IPS-18a (cell line): ENCODE measurements around the gene GTPBP4.
"Not testable (repeated sequence)": the region's sequence is repeated elsewhere in the genome, so short reads cannot be mapped to it uniquely, and the experiment has no call there.

Source experiments
- H3K27ac ChIP-seq: one replicate; pipeline ENCODE4 v1.5.1; 2013; ENCODE audit warnings: low read length
- H3K27me3 ChIP-seq: one replicate; pipeline ENCODE4 v1.6.1; 2013; ENCODE audit warnings: mild to moderate bottlenecking, low read length; ENCODE audit not compliant: control insufficient read depth, insufficient read depth
- H3K36me3 ChIP-seq: one replicate; pipeline ENCODE4 v1.6.1; 2013; ENCODE audit warnings: low read depth, low read length; ENCODE audit not compliant: control insufficient read depth
- H3K4me1 ChIP-seq: one replicate; pipeline ENCODE4 v1.6.1; 2013; ENCODE audit warnings: low read depth, low read length; ENCODE audit not compliant: control insufficient read depth
- H3K4me3 ChIP-seq: one replicate; pipeline ENCODE4 v1.5.1; 2013; ENCODE audit warnings: low read length
- H3K9ac ChIP-seq: one replicate; pipeline ENCODE4 v1.6.1; 2013; ENCODE audit warnings: mild to moderate bottlenecking, low read length, moderate library complexity
- H3K9me3 ChIP-seq: one replicate; pipeline ENCODE4 v1.6.1; 2013; ENCODE audit warnings: low read depth, low read length; ENCODE audit not compliant: control insufficient read depth

GTPBP4 gene

DNA sequence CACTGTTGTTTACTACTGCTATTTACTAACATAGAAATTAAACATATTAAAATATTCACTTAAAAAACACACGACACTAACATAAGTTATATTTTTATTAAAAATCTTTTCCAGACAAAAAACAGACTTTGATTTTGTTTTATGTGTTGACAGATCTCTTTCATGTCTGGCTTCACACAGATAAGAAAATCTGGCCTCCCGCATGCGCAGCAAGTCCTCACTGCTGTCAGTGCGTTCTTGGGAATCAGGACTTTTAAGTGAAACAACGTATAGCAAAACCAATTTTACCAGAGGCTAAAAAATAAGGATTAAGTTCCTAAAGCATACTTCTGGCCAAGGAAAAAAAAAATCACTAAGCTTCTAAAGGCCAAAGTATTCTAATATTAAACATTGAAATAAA lies 61.9 kb downstream of the GTPBP4 start:
- H3K9ac ChIP-seq, result peak overlapping the region; percentile 85
- no peaks in the 10 kb centered on the region for H3K9me3 ChIP-seq
- no peaks in the 10 kb centered on the region for H3K27me3 ChIP-seq
- H3K27ac ChIP-seq, result no peak overlapping the region
- peak overlapping the region; percentile 99 for H3K4me3 ChIP-seq
- H3K36me3 ChIP-seq, result peaks cover 30% of the 10 kb centered on the region
- H3K4me1 ChIP-seq, result peaks cover 8% of the 10 kb centered on the region

DNA sequence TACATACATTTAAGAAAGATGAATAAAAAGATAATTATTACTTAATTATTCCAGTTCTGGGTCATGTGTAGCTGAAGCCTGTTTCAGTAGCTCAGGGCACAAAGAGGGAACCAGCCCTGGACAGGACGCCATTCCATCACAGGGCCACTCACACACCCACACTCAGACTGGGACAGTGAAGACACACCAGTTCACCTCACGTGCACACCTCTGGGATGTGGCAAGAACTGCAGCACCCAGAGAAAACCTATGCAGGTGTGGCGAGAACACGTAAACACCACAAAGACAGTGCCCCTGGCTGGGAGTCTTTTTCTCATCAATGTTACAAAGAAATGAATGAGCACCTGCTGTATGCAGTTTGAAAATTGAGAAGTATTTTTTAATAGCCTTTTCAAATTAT lies 62.3 kb downstream of the GTPBP4 start:
- Histone ChIP-seq H3K4me3 (peak overlapping the region; percentile 99), H3K36me3 (peaks cover 30% of the 10 kb centered on the region), H3K9me3 (no peaks in the 10 kb centered on the region), H3K9ac (peak overlapping the region; percentile 85), H3K27ac (no peak overlapping the region), H3K27me3 (no peaks in the 10 kb centered on the region), H3K4me1 (peaks cover 8% of the 10 kb centered on the region)

DNA sequence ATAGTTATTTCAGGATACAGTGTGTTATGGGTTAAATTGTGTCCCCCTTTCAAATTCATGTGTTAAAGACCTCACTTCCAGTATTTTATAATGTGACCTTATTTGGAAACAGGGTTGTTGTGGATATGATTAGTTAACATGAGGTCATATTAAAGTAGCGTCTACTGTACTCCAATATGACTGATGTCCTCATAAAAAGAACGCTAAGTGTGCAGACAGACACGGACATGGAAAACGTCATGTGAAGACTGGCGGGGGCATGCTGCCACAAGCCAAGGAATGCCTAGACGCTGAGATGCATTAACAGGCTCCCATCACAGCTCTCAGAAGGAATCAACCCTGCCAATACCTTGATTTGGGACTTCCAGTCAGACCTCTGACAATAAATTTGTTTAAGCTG lies 66.5 kb downstream of the GTPBP4 start:
- H3K27ac ChIP-seq, result no peak overlapping the region
- peaks cover 12% of the 10 kb centered on the region for H3K4me1 ChIP-seq
- H3K36me3 ChIP-seq, result peaks cover 30% of the 10 kb centered on the region
- H3K27me3 ChIP-seq, result no peaks in the 10 kb centered on the region
- H3K9ac ChIP-seq, result no peak overlapping the region
- no peaks in the 10 kb centered on the region for H3K9me3 ChIP-seq
- H3K4me3 ChIP-seq, result peak overlapping the region; percentile 97

DNA sequence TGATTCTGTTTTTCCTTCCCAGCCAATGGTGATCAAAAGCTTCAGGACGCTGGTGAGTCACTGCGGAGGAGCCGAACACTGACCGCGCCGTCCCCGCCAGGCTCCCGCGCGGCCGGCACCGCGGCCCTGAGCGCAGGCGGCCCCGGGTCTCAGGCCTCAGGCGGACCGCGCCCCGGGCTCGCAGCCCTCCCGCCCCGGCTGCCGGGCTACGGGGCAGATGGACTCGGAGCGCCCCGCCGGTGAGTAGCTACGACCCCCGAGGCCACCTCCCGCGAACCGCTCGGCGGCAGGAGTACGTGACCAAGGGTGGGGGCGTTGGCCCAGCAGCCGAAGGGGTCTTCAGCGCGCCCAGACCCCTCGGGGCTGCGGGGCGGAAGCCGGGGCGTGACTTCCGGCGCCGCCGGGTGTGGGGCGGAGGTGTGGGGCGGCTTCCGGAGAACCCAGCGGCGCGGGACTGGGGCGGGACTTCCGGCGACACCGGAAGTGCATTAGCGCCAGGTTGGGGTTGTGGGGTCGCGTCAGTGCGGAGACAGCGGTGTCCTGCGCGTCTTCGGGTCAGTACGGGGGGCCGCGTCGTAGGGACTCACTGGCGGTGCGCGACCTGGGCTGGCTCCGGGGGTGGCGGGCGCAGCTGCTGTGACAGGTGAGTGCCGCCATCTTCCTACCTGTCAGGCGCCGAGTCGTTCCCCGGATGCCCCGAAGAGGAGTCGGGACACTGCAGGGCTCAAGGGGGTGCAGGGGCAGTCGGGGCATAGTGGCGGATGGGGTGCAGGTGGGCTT lies 68.3 kb downstream of the GTPBP4 start, which contains the start of gene WDR37:
Gene WDR37 (plus strand): TSS at position 60 of the 780 bp plus-strand sequence. CDS start 15,771 bp downstream, outside the sequence.
- H3K4me3 ChIP-seq, result peak within 1 kb of the TSS; percentile 97
- H3K9ac ChIP-seq, result peak within 1 kb of the TSS; percentile 91
- H3K36me3 ChIP-seq, result peaks cover 23% of the 10 kb centered on the region
- H3K27ac ChIP-seq, result peak within 1 kb of the TSS; percentile 87
- no peaks in the 10 kb centered on the region for H3K9me3 ChIP-seq
- H3K4me1 ChIP-seq, result peaks cover 4% of the 10 kb centered on the region
- H3K27me3 ChIP-seq, result no peaks in the 10 kb centered on the region

DNA sequence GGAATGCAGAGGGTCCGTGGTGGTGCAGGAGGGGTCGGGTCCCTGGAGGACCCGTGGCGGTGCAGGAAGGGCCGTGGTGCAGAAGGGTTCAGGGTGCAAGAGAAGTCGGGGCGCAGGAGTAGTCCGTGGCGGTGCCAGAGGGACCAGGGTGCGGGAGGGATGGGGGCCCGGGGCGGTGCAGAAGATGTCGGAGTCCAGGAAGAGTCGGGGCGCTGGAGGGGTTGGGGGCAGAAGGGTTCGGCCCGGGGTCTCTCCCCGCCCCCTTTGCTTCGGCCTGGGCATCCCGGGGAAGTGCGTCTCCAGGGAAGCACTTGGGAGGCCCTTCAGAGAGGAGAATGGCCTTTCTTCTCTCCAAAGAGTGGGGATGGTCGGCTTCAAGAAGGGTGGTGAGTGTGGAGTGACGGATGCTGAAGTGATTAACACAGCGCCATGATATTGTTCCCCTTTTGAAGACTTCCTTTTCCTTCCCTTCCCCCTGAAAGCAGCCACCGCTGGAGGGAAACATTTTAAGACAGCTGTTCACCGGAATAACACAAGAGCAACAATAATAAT lies 68.9 kb downstream of the GTPBP4 start:
- H3K4me1 ChIP-seq, result peaks cover 4% of the 10 kb centered on the region
- H3K4me3 ChIP-seq, result peak overlapping the region; percentile 97
- peak overlapping the region; percentile 39 for H3K9ac ChIP-seq
- H3K36me3 ChIP-seq, result peaks cover 21% of the 10 kb centered on the region
- H3K27me3 ChIP-seq, result no peaks in the 10 kb centered on the region
- H3K27ac ChIP-seq, result no peak overlapping the region
- no peaks in the 10 kb centered on the region for H3K9me3 ChIP-seq

DNA sequence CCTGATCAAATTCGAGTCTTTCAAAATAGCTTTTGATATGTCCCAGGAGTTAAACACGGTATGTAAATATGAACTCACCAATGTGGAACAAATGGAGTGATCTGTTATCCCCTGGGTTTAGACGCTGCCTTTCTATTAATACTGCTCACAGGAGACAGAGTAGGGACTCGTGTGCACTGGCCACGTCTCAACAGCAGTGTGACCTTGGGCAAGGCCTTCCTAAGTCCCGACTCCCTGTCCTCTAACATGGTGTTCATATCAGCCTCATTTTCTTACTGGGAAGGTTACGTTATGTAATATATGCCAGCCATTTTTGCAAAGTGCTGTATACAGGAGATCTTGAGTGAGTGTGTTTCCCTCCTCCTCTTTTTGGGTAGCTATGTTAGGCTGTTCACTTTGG lies 69.8 kb downstream of the GTPBP4 start:
- Histone ChIP-seq H3K9me3 (no peaks in the 10 kb centered on the region), H3K36me3 (peaks cover 13% of the 10 kb centered on the region), H3K27ac (no peak overlapping the region), H3K27me3 (no peaks in the 10 kb centered on the region), H3K4me1 (peaks cover 4% of the 10 kb centered on the region), H3K9ac (no peak overlapping the region), H3K4me3 (peak overlapping the region; percentile 97)

DNA sequence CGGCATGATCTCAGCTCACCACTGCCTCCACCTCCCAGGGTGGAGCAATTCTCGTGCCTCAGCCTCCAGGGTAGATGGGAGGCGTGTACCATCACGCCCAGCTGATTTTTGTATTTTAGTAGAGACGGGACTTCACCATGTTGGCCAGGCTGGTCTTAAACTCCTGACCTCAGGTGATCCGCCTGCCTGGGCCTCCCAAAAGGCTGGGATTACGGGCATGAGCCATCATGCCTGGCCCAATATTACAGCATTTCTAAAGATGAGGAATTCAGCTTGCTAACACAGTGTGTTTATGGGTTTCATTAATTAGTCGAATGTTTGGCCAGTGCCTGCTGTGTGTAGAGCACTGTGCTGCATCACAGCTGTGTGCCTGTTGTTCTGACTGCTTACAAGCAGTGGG lies 71.7 kb downstream of the GTPBP4 start:
- Histone ChIP-seq H3K36me3 (no peaks in the 10 kb centered on the region), H3K9me3 (no peaks in the 10 kb centered on the region), H3K4me1 (peaks cover 4% of the 10 kb centered on the region), H3K9ac (no peak overlapping the region), H3K27me3 (no peaks in the 10 kb centered on the region), H3K4me3 (no peak overlapping the region), H3K27ac (no peak overlapping the region)

DNA sequence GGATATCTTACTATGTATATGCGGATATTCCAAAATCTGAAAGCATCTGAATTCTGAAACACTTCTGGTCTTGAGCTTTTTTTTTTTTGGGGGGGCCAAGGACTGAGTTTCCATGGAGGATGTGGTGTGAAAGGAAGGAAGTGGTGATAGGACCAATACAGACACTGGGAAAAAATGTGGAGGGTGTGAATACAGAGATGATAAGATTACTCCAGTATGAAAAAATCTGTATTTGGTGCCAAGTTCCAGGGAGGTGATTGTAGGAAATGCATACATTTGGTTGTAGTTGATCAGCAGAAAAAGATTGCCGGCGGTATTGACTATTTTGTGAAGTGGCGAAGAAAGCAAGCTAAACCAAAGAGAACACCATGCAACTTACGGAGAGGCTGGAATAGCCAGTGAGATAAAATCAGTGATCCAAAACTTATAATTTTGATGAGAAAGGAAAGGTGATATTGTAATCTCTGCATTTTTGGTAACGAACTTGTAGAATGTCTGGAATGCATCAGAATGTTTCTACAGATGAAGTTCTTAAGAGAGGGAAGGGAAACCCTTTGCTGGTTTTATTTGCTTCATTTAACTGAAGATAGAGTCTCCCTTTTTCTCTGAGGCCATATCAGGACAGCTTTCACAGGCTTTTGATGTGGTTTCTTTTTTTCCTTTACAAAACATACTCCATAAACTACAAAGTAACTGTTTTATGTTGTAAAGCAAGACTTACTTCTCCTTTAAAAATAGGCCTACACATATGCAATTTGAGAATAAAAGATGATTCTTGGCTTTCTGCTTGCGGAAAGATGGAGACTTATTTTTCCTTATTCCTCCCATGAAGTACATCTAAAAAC lies 73.9 kb downstream of the GTPBP4 start:
- no peak overlapping the region for H3K9ac ChIP-seq
- no peak overlapping the region for H3K27ac ChIP-seq
- H3K4me3 ChIP-seq, result no peak overlapping the region
- no peaks in the 10 kb centered on the region for H3K36me3 ChIP-seq
- H3K27me3 ChIP-seq, result no peaks in the 10 kb centered on the region
- peaks cover 4% of the 10 kb centered on the region for H3K4me1 ChIP-seq
- no peaks in the 10 kb centered on the region for H3K9me3 ChIP-seq

DNA sequence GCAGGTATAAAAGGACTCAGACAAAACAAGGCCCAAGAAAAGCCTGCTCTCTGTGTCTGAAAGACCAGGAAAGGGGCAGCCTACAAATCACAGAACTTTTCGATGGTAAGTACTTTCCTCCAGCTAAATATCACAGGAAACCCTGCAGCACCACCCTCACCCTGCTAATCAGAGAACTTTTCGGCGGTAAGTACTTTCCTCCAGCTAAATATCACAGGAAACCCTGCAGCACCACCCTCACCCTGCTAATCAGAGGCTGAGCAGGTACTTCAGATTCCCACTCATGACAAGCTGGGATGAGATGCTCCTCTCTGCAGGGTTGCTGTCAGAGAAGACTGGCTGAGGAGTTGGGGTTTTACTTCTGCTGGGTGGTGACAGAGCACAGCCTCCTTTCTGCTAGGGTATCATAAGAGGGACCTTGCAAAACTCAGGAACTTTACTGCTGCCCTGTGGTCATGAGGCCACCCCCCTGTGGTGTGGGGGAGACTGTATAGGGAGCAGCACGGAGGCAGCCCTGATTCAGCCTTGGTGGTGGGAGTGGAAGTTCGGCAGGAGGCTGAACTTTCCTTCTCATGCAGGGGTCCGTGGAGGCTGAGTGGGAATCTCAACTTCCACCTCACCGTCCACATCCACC lies 75.1 kb downstream of the GTPBP4 start:
- no peaks in the 10 kb centered on the region for H3K4me1 ChIP-seq
- H3K36me3 ChIP-seq, result no peaks in the 10 kb centered on the region
- no peaks in the 10 kb centered on the region for H3K9me3 ChIP-seq
- no peaks in the 10 kb centered on the region for H3K27me3 ChIP-seq
- no peak overlapping the region for H3K27ac ChIP-seq
- no peak overlapping the region for H3K9ac ChIP-seq
- no peak overlapping the region for H3K4me3 ChIP-seq

DNA sequence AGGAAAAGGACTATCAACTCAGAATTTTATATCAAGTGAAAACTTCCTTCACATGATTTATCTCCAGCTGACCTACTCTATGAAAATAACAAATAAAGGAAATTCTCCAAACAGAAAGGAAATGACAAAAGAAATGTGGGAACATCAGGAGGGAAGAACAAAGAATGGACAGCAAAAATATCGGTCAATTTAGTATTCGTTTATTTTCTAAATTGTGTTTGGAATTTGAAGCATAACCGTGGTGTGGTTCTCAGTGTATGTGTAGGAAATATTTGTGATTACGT lies 76.7 kb downstream of the GTPBP4 start:
- Histone ChIP-seq H3K4me1 (no peaks in the 10 kb centered on the region), H3K27me3 (no peaks in the 10 kb centered on the region), H3K9me3 (no peaks in the 10 kb centered on the region), H3K9ac (no peak overlapping the region), H3K4me3 (no peak overlapping the region), H3K36me3 (no peaks in the 10 kb centered on the region), H3K27ac (no peak overlapping the region)

DNA sequence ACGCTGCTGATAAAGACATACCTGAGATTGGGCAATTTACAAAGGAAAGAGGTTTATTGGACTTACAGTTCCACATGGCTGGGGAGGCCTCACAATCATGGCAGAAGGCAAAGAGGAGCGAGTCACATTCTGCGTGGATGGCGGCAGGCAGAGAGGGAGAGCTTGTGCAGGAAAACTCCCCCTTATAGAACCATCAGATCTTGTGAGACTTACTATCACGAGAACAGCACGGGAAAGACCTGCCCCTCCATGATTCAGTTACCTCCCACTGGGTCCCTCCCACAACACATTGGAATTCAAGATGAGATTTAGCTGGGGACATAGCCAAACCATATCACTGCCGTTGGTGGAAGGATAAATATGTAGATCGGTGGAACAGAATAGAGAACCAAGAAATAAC lies 78.5 kb downstream of the GTPBP4 start:
- H3K4me1 ChIP-seq, H3K4me3 ChIP-seq, H3K27ac ChIP-seq, H3K36me3 ChIP-seq, H3K9ac ChIP-seq, H3K9me3 ChIP-seq, H3K27me3 ChIP-seq: not testable (repeated sequence)
